Tibial nerve (tissue), 3 donors: Measurements from ENCODE around the gene SPRN.

Experiments
- POLR2A ChIP-seq, 2 donors: fragments of 450-650 bp; IDR thresholded peaks; one replicate each; pipeline ENCODE4 v1.6.1; 2017; ENCODE audit warnings: antibody characterized with exemption in 2 of 2, mild to moderate bottlenecking in 2 of 2, moderate library complexity in 2 of 2
- TF ChIP-seq, protein P1 (sequence below), 5 experiments: fragments of 200-600 bp in 3 of 5; fragments of 450-650 bp in 2 of 5; sonication (generic) in 3 of 5; IDR thresholded peaks; one replicate each; pipeline ENCODE4 v1.5.1; 2016 to 2019; ENCODE audit warnings: antibody characterized with exemption in 5 of 5, mild to moderate bottlenecking in 3 of 5, moderate library complexity in 2 of 5

GRCh38 chr10:133455611-133456031, 31.2 kb upstream of the SPRN start:
- TF ChIP-seq, protein P1, sequence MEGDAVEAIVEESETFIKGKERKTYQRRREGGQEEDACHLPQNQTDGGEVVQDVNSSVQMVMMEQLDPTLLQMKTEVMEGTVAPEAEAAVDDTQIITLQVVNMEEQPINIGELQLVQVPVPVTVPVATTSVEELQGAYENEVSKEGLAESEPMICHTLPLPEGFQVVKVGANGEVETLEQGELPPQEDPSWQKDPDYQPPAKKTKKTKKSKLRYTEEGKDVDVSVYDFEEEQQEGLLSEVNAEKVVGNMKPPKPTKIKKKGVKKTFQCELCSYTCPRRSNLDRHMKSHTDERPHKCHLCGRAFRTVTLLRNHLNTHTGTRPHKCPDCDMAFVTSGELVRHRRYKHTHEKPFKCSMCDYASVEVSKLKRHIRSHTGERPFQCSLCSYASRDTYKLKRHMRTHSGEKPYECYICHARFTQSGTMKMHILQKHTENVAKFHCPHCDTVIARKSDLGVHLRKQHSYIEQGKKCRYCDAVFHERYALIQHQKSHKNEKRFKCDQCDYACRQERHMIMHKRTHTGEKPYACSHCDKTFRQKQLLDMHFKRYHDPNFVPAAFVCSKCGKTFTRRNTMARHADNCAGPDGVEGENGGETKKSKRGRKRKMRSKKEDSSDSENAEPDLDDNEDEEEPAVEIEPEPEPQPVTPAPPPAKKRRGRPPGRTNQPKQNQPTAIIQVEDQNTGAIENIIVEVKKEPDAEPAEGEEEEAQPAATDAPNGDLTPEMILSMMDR (IDR thresholded peaks at IDR 0.05): no peak
- TF ChIP-seq POLR2A (IDR thresholded peaks at IDR 0.05): no peak
